IMR-90 (cell line): ENCODE results near the gene DCAF17.

Source experiments
- BHLHE40 ChIP-seq: fragments of 150-350 bp; IDR thresholded peaks from 2 replicates; pipeline ENCODE4 v1.6.1; 2016; ENCODE audit warnings: mild to moderate bottlenecking, low read depth, low read length
- CEBPB ChIP-seq: IDR thresholded peaks from 2 replicates; pipeline ENCODE4 v1.6.1; 2012; ENCODE audit warnings: low read depth, low read length, improper control_type of control experiment
- CHD1 ChIP-seq: IDR thresholded peaks from 2 replicates; pipeline ENCODE4 v1.6.1; 2012; ENCODE audit warnings: low read depth, low read length, improper control_type of control experiment
- FOS ChIP-seq: fragments of 150-350 bp; IDR thresholded peaks from 2 replicates; pipeline ENCODE4 v1.6.1; 2016; ENCODE audit warnings: low read depth, low read length
- MAFK ChIP-seq: IDR thresholded peaks from 2 replicates; pipeline ENCODE4 v1.6.1; 2012; ENCODE audit warnings: low read depth, low read length, improper control_type of control experiment
- MAZ ChIP-seq: IDR thresholded peaks from 2 replicates; pipeline ENCODE4 v1.6.1; 2012; ENCODE audit warnings: low read depth, mild to moderate bottlenecking, low read length, improper control_type of control experiment, moderate library complexity, borderline replicate concordance
- MXI1 ChIP-seq: IDR thresholded peaks from 2 replicates; pipeline ENCODE4 v1.6.1; 2012; ENCODE audit warnings: low read depth, mild to moderate bottlenecking, low read length, moderate library complexity, borderline replicate concordance
- NFE2L2 ChIP-seq: fragments of 150-350 bp; IDR thresholded peaks from 2 replicates; pipeline ENCODE4 v1.6.1; 2016; ENCODE audit warnings: low read depth, mild to moderate bottlenecking, low read length
- POLR2A ChIP-seq: IDR thresholded peaks from 2 replicates; pipeline ENCODE4 v1.6.1; 2012; ENCODE audit warnings: mild to moderate bottlenecking, low read depth, low read length
- RAD21 ChIP-seq: IDR thresholded peaks from 2 replicates; pipeline ENCODE4 v1.6.1; 2012; ENCODE audit warnings: low read length, improper control_type of control experiment
- SMC3 ChIP-seq: fragments of 150-350 bp; IDR thresholded peaks from 2 replicates; pipeline ENCODE4 v1.6.1; 2016; ENCODE audit warnings: low read depth, mild to moderate bottlenecking, antibody characterized with exemption, low read length, moderate library complexity
- USF2 ChIP-seq: fragments of 150-350 bp; IDR thresholded peaks from 2 replicates; pipeline ENCODE4 v1.6.1; 2017; ENCODE audit warnings: mild to moderate bottlenecking, antibody characterized with exemption, low read length, low read depth
- TF ChIP-seq, protein P1 (sequence below): conservative IDR thresholded peaks from 2 replicates; pipeline ENCODE4 v1.5.1; 2012; ENCODE audit warnings: mild to moderate bottlenecking, low read depth, low read length, improper control_type of control experiment

- TF ChIP-seq, protein P1, sequence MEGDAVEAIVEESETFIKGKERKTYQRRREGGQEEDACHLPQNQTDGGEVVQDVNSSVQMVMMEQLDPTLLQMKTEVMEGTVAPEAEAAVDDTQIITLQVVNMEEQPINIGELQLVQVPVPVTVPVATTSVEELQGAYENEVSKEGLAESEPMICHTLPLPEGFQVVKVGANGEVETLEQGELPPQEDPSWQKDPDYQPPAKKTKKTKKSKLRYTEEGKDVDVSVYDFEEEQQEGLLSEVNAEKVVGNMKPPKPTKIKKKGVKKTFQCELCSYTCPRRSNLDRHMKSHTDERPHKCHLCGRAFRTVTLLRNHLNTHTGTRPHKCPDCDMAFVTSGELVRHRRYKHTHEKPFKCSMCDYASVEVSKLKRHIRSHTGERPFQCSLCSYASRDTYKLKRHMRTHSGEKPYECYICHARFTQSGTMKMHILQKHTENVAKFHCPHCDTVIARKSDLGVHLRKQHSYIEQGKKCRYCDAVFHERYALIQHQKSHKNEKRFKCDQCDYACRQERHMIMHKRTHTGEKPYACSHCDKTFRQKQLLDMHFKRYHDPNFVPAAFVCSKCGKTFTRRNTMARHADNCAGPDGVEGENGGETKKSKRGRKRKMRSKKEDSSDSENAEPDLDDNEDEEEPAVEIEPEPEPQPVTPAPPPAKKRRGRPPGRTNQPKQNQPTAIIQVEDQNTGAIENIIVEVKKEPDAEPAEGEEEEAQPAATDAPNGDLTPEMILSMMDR = no peak
- TF ChIP-seq USF2 = no peak
- no peak for TF ChIP-seq POLR2A
- no peak for TF ChIP-seq CHD1
- TF ChIP-seq RAD21 = no peak
- TF ChIP-seq SMC3 = no peak
- no peak for TF ChIP-seq MXI1
- TF ChIP-seq NFE2L2 = no peak
- no peak for TF ChIP-seq CEBPB
- no peak for TF ChIP-seq MAZ
- no peak for TF ChIP-seq FOS
- TF ChIP-seq MAFK = no peak
- TF ChIP-seq BHLHE40 = no peak
Measured at GRCh38 chr2:171420728-171421563, 13.1 kb upstream of the DCAF17 start.
